HepG2 (cell line): Measurements from ENCODE around the gene CCDC158. TPM values are rescaled to one million over a fixed set of nuclear protein-coding genes. Genes with fewer than 3 reads are reported as not detected.

ENCODE experiments used
- GABPA ChIP-seq, 2 experiments: IDR thresholded peaks; 2 replicates each; pipeline ENCODE4 v1.6.1; 2011 to 2016; ENCODE audit warnings: low read depth in 2 of 2, low read length in 1 of 2, missing biosample characterization in 1 of 2, missing genetic modification characterization in 1 of 2
- HOXD1 ChIP-seq: sonication (generic); formaldehyde crosslinking; IDR thresholded peaks from 2 replicates; pipeline ENCODE4 v1.5.0; 2020; ENCODE audit warnings: missing genetic modification reagents
- IRF2 ChIP-seq: IDR thresholded peaks from 2 replicates; pipeline ENCODE4 v1.6.1; 2018; ENCODE audit warnings: missing genetic modification reagents, missing compliant biosample characterization
- KDM2A ChIP-seq: sonication (generic); formaldehyde crosslinking; IDR thresholded peaks from 2 replicates; pipeline ENCODE4 v1.4.0; 2020; ENCODE audit warnings: low read depth, missing genetic modification reagents, borderline replicate concordance
- MLXIP ChIP-seq: sonication (generic); formaldehyde crosslinking; IDR thresholded peaks from 2 replicates; pipeline ENCODE4 v1.9.0; 2021; ENCODE audit warnings: missing genetic modification reagents, borderline replicate concordance
- NFE2 ChIP-seq: sonication (generic); formaldehyde crosslinking; IDR thresholded peaks from 2 replicates; pipeline ENCODE4 v1.4.0; 2020; ENCODE audit warnings: missing genetic modification reagents
- PAX8 ChIP-seq: sonication (generic); formaldehyde crosslinking; IDR thresholded peaks from 2 replicates; pipeline ENCODE4 v1.8.0; 2022; ENCODE audit warnings: mild to moderate bottlenecking, missing genetic modification reagents, borderline replicate concordance
- PLRG1 ChIP-seq: fragments of 450-650 bp; conservative IDR thresholded peaks from 2 replicates; pipeline ENCODE4 v1.6.1; 2016
- SMAD1 ChIP-seq: sonication (generic); formaldehyde crosslinking; IDR thresholded peaks from 2 replicates; pipeline ENCODE4 v1.4.0; 2020; ENCODE audit warnings: missing genetic modification reagents, low read depth, mild to moderate bottlenecking, borderline replicate concordance
- SYNCRIP ChIP-seq: fragments of 200-400 bp; formaldehyde crosslinking; IDR thresholded peaks from 2 replicates; pipeline ENCODE4 v1.6.1; 2018; ENCODE audit warnings: mild to moderate bottlenecking, low read depth, low read length; ENCODE audit not compliant: insufficient read depth
- TBP ChIP-seq: sonication (generic); formaldehyde crosslinking; IDR thresholded peaks from 2 replicates; pipeline ENCODE4 v1.5.0; 2020; ENCODE audit warnings: missing genetic modification reagents
- TMF1 ChIP-seq: sonication (generic); formaldehyde crosslinking; IDR thresholded peaks from 2 replicates; pipeline ENCODE4 v1.8.1; 2022; ENCODE audit warnings: low read depth, missing genetic modification reagents
- ZBTB42 ChIP-seq: sonication (generic); formaldehyde crosslinking; IDR thresholded peaks from 2 replicates; pipeline ENCODE4 v1.5.0; 2020; ENCODE audit warnings: mild to moderate bottlenecking, missing genetic modification reagents
- ZNF329 ChIP-seq: sonication (generic); formaldehyde crosslinking; IDR thresholded peaks from 2 replicates; pipeline ENCODE4 v1.9.0; 2021; ENCODE audit warnings: low read depth, mild to moderate bottlenecking, missing genetic modification reagents
- ZNF337 ChIP-seq: sonication (generic); formaldehyde crosslinking; IDR thresholded peaks from 2 replicates; pipeline ENCODE4 v1.5.1; 2020; ENCODE audit warnings: missing genetic modification reagents, low read depth, mild to moderate bottlenecking, borderline replicate concordance
- ZNF432 ChIP-seq: sonication (generic); formaldehyde crosslinking; IDR thresholded peaks from 2 replicates; pipeline ENCODE4 v1.5.0; 2020; ENCODE audit warnings: missing genetic modification reagents, mild to moderate bottlenecking, borderline replicate concordance
- ZNF562 ChIP-seq: sonication (generic); formaldehyde crosslinking; IDR thresholded peaks from 2 replicates; pipeline ENCODE4 v1.8.0; 2022; ENCODE audit warnings: missing genetic modification reagents, borderline replicate concordance
- ZNF615 ChIP-seq: sonication (generic); formaldehyde crosslinking; IDR thresholded peaks from 2 replicates; pipeline ENCODE4 v1.5.0; 2020; ENCODE audit warnings: mild to moderate bottlenecking, missing genetic modification reagents, borderline replicate concordance
- ZNF784 ChIP-seq: sonication (generic); formaldehyde crosslinking; IDR thresholded peaks from 2 replicates; pipeline ENCODE4 v1.5.1; 2020; ENCODE audit warnings: missing genetic modification reagents, mild to moderate bottlenecking, borderline replicate concordance
- polyA plus RNA-seq, 8 experiments: library from polyadenylated mRNA; depleted of rRNA in 3 of 8; stranded (reverse) in 7 of 8; unstranded in 1 of 8; fragments of >200 nt; fragmentation: Illumina TruSeq in 4 of 8; extraction: Trizol in 4 of 8; gene quantifications; 2 replicates each; pipeline versions ENCODE4 v1.2.1 to v1.2.3, GENCODE V29; 2011 to 2016; ENCODE audit warnings: low read depth in 4 of 8, missing spikeins in 1 of 8, mixed read lengths in 1 of 8; ENCODE audit not compliant: insufficient read depth in 1 of 8
- total RNA-seq, 5 experiments: library from RNA; depleted of rRNA; stranded (reverse); fragments of >200 nt; fragmentation: Illumina TruSeq; extraction: Trizol; gene quantifications; 2 replicates each; pipeline ENCODE4 v1.2.3, GENCODE V29; 2016; ENCODE audit warnings: low read depth in 1 of 5
- TF ChIP-seq, protein P1 (sequence below): sonication (generic); formaldehyde crosslinking; IDR thresholded peaks from 2 replicates; pipeline ENCODE4 v1.4.0; 2020; ENCODE audit warnings: missing genetic modification reagents, borderline replicate concordance

Gene CCDC158
- total and polyA plus RNA-seq, 2 of the 13 experiments (the other 11 are each of a cell fraction or from before 2014, with no cell fraction given) = not detected

GRCh38 chr4:76305971-76306881, 114.7 kb downstream of the CCDC158 start, which contains the start of gene STBD1 (continued):
- TF ChIP-seq, protein P1, sequence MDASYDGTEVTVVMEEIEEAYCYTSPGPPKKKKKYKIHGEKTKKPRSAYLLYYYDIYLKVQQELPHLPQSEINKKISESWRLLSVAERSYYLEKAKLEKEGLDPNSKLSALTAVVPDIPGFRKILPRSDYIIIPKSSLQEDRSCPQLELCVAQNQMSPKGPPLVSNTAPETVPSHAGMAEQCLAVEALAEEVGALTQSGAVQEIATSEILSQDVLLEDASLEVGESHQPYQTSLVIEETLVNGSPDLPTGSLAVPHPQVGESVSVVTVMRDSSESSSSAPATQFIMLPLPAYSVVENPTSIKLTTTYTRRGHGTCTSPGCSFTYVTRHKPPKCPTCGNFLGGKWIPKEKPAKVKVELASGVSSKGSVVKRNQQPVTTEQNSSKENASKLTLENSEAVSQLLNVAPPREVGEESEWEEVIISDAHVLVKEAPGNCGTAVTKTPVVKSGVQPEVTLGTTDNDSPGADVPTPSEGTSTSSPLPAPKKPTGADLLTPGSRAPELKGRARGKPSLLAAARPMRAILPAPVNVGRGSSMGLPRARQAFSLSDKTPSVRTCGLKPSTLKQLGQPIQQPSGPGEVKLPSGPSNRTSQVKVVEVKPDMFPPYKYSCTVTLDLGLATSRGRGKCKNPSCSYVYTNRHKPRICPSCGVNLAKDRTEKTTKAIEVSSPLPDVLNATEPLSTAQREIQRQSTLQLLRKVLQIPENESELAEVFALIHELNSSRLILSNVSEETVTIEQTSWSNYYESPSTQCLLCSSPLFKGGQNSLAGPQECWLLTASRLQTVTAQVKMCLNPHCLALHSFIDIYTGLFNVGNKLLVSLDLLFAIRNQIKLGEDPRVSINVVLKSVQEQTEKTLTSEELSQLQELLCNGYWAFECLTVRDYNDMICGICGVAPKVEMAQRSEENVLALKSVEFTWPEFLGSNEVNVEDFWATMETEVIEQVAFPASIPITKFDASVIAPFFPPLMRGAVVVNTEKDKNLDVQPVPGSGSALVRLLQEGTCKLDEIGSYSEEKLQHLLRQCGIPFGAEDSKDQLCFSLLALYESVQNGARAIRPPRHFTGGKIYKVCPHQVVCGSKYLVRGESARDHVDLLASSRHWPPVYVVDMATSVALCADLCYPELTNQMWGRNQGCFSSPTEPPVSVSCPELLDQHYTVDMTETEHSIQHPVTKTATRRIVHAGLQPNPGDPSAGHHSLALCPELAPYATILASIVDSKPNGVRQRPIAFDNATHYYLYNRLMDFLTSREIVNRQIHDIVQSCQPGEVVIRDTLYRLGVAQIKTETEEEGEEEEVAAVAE = no peak
- TF ChIP-seq ZBTB42 (CRISPR knock-in tag) = no peak
- no peak for TF ChIP-seq ZNF615 (CRISPR knock-in tag)
- 0 out of 2 replicates have a peak, but pooled peaks have one; percentile 49 for TF ChIP-seq HOXD1 (CRISPR knock-in tag)
- no peak for TF ChIP-seq GABPA (IDR thresholded peaks at IDR 0.05; ENCODE audit: low read depth, low read length)
- TF ChIP-seq GABPA (CRISPR knock-in tag; IDR thresholded peaks at IDR 0.05; ENCODE audit: low read depth) = no peak
- no peak; the same call in 1 of the 2 replicates for TF ChIP-seq PAX8
- TF ChIP-seq ZNF432 (CRISPR knock-in tag) = no peak
- no peak for TF ChIP-seq ZNF337 (CRISPR knock-in tag)
- peak; percentile 85 for TF ChIP-seq ZNF329 (CRISPR knock-in tag)
- TF ChIP-seq ZNF562 (CRISPR knock-in tag) = no peak
- no peak; the same call in 1 of the 2 replicates for TF ChIP-seq ZNF784 (CRISPR knock-in tag)
- TF ChIP-seq TMF1 = 0 out of 2 replicates have a peak, but pooled peaks have one; percentile 83
- TF ChIP-seq SYNCRIP = no peak
- no peak for TF ChIP-seq TBP (CRISPR knock-in tag)
- no peak for TF ChIP-seq SMAD1 (CRISPR knock-in tag)
- peak; percentile 63; the same call in 1 of the 2 replicates for TF ChIP-seq IRF2 (CRISPR knock-in tag)
- peak; percentile 82 for TF ChIP-seq KDM2A
- TF ChIP-seq MLXIP (CRISPR knock-in tag) = 0 out of 2 replicates have a peak, but pooled peaks have one; percentile 48
- TF ChIP-seq PLRG1 = no peak
- TF ChIP-seq NFE2 = no peak
